HG03460 (cell line): ENCODE results near the gene BIN1.

ENCODE experiments used
- ATAC-seq: cut with Tn5 transposase; IDR thresholded peaks from one replicate; pipeline ENCODE4 v1.9.1; 2021; ENCODE audit not compliant: unreplicated experiment

BIN1 gene

DNA sequence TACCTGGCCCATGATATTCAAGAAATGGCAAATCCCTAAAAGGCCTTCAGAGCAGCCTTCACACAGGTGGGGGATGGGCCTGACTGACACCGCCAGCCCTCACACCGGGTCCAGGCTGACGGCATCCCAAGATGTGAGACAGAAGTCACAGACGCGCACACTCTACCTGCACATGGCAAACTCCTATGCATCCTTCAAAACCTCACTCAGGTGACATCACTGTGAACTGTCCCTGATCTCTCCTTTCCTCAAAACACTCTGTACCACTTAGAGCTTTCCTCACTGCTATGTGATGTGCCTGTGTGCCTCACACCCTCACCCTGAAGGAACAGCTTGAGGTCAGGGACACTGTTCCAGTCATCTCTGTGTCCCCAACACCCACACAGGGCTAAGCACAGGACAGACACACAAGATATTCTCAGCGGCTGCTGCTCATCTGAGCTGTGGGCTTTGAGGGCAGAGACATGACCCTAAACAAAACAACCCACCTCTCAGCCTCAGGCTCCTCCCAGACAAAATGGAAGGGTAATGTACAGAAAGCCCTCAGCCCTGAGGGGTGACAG, 27.5 kb downstream of the BIN1 start:
- no peak for ATAC-seq

DNA sequence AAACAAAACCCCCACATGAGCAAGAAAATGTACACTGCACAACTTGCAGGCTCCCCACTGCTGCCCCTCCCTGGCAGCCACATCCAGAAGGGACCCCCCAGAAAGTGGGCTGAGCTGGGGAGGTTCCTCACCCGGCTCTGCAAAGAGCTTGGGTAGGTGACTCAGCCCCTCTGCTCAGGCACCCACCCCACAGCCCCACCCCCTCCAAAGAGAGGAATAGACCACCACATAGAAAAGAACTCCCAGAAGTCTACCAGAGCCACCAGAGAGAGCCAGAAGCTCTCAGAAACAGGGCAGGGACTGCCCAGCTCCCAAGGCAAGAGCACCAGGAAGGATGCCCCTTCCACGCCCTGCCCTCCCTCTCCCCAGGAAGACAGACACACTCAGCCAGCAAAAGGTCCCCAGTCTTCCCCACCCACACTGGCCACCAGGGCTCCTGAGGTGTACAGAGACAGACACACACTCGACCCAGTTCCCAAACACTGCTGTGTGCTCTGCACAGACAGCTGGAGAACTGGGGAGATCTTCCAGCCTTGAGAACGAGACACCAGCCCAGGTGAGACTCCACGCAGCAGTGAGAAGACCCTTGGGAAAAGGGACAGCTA, 28.2 kb downstream of the BIN1 start:
- no peak for ATAC-seq

DNA sequence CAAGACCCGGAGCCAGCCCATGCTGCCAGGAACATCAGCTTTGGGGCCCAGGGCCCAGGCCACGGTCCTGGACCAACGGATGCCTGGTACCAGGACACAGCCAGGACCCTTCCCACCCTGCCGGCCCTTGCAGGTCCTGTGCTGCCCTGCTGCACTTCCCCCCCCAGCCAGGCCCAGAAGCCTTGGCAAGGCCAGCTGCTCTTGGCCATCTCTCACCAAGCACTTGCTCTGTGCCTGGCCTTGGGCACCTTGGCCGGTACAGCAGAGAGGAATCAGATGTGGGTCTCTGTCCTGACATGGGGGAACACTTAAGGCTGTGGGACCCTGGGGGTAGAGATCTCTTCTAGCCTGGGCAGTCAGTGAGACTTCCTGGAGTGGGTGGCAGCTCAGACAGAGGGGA, 28.9 kb downstream of the BIN1 start:
- ATAC-seq: no peak

DNA sequence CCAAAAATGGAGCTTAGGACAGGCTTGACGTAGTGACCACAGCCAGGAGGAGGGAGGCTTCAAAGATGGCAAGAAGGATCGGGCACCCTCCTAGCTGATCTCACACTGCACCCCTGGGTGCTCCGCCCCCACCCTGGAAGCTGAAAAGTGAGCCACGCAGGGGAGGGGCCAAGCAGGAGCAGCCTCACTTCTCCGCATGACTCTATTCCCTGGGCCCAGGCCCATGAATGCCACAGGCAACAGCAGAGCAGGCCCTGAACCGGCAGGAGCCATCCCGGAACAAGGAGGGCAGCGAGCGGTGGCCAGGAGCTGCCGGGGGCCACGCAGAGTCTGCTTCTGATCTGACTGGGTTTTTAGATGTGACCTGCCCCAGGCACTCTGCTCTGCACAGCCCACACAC, 30.0 kb downstream of the BIN1 start:
- no peak for ATAC-seq

GRCh38 chr2:127076290-127076689, 30.7 kb downstream of the BIN1 start:
- ATAC-seq: no peak

GRCh38 chr2:127075821-127076220, 31.1 kb downstream of the BIN1 start:
- ATAC-seq: no peak

GRCh38 chr2:127074936-127075335, 32.0 kb downstream of the BIN1 start:
- no peak for ATAC-seq

DNA sequence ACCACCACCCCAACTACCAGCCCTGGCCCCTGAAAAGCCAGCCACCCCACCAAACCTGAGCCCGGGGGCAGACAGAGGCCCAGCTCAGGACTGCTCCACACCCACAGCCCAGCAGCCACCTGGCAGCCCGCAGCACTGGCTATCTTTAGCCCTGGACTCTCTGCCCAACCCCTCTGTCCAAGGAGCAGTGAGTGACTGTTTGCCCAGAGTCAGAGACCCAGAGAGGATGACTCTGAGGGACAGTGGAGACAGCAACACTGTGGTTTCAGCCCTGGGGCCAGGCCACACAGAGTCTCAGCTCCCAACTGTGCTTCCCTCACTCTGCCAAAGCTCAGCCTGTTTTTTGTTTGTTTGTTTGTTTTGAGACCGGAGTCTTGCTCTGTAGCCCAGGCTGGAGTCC, 32.6 kb downstream of the BIN1 start:
- no peak for ATAC-seq

- no peak for ATAC-seq
Observed at GRCh38 chr2:127072970-127073369, 34.0 kb downstream of the BIN1 start.

DNA sequence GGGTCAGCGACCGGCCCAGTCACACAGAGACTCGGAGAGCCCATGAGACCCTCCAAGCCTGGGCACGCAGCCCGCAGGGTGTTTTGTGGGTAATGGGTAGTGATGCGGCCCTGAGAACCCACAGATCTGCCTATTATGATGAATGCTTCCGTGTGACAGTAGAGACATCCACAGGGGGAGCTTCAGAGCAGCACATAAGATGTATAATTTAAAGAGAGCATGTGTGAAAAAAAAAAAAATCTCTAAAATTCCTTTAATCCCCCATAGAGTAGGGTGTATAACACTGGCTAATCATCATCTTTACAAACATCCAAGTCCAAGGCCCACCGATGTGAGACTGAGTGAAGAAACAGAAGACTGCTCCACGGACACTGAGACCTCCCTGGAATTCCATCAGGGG, 34.6 kb downstream of the BIN1 start:
- no peak for ATAC-seq

DNA sequence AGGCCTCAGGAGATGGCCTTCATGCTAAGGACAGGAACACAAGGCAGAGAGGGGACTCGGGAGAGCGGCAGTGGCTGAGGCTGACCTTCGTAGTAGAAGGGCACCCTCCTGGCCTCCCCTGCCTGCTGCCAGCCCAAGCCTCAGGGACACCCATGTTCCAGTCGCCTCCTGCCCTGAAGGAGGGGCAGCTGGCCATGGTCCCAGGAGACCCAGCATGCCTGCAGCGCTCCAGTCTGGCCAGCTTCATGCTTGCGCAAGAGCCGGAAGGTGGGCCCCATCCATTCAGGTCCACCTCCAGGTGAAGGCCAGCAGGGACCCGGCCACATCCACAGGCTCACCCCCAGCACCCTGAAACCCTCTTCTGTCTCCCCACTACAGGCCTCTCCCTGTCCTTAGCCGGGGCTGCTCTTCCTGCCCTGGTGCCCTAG, 35.0 kb downstream of the BIN1 start:
- ATAC-seq: no peak

DNA sequence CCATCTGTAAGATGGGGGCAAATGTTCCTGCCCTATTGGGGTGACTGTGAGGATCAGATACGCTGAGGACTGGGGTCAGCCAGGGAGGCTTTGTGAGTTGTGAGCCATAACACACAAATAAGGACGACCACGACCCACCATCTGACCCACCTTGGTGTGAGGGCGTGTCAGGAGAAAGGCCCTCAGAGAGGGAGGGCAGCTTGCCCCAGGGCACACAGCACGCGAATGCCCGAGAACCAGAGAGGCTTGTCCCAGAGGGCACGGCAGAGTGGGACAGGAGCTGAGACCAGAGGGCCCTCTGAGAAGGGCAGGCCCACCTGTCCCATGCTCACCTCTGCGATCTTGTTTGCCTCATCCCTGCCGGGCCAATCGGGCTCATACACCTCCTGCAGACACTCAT, 36.7 kb downstream of the BIN1 start:
- no peak for ATAC-seq

- no peak for ATAC-seq
Observed at GRCh38 chr2:127069536-127069935, 37.4 kb downstream of the BIN1 start.

- ATAC-seq: no peak
Observed at GRCh38 chr2:127069003-127069402, 38.0 kb downstream of the BIN1 start.

DNA sequence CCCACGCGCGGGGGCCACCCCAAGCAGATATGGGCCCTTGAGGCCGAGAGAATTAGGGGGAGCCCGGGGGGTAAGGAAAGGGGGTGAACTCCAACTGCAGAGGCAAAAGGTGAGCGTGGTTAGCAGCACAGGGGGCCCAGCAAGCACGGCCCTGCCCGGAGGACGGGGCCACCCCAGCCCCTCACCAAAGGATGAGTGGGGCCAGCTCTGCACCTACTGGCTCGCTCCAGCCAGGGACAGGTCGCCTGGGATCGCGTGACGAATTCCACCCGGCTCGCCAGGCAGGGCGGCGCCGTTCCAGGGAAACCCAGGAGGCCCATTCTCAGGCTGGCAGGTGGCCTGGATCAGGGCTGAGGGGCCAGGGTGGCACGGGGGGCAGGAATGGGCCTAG, 38.6 kb downstream of the BIN1 start:
- ATAC-seq: no peak

- peak; percentile 33 for ATAC-seq
Observed at GRCh38 chr2:127067620-127068350, 39.2 kb downstream of the BIN1 start.

- ATAC-seq: no peak
Observed at GRCh38 chr2:127066942-127067341, 40.0 kb downstream of the BIN1 start.

DNA sequence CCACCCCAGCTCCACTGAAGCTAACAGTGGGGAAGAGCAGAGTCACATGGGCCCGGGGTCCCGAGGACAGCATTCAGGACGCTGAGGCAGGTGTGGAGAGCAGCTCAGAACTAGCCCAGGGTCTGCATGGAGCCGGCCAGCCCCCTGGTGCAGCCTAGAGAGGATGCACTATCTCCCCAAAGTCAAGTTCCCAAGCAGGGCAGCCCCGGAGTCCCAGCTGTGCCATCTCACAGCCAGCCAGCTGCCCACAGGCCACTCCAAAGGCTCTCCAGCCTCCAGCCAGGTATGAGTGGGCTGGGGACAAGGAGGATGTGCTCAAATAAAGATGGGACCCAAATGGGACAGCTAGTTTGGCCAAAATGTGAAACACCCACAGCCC, 41.0 kb downstream of the BIN1 start:
- no peak for ATAC-seq

- no peak for ATAC-seq
Observed at GRCh38 chr2:127065299-127065939, 41.5 kb downstream of the BIN1 start.

GRCh38 chr2:127064642-127065250, 42.2 kb downstream of the BIN1 start:
- ATAC-seq: peak; percentile 82

DNA sequence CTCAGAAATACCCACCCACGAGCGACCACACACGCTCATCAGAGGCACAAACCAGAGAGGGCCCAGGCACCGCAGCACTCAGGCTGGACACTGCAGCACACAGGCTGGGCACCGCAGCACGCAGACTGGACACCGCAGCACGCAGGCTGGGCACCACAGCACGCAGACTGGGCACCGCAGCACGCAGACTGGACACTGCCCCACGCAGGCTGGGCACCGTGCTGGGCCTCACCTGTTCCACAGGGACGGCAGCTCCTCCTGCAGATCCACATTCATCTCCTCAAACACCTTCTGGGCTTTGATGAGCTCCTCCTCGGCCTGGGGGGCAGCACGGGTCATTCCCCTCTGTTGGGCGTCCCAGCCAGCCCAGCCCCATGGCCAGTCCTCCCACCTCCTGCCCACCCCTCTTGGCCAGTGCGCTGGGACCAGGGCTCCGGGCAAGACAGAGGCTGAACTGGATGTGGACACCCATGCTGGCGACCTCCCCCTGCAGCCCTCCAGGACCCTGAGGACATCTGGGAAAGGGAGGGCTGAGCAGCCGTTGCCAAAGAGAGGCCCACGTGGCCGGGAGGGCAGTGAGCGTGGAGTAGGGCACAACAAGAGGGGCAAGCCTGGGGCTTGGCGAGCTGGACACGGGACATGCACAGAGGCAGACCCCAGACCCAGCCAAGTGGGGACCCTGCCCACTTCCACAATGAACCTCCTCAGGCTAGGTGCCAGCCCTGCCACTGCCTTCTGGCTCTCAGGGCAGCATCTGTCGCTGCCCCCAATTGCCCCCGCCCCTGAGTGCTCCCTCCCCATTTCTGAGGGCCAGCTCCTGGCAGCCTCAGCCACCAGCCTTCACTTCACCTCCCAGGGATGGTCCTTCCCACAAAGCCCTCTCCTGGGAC, 43.0 kb downstream of the BIN1 start:
- ATAC-seq: no peak
